Prostate gland (tissue), 2 donors: ENCODE data around the gene FRMD3. TPM values are rescaled to one million over a fixed set of nuclear protein-coding genes. Genes with fewer than 3 reads are reported as not detected.

Experiments
- DNase-seq: peaks from one replicate; pipeline ENCODE4 v3.0.0-alpha.2; 2019; ENCODE audit warnings: low spot score
- H3K27ac ChIP-seq, 2 donors: fragments of 200-600 bp; sonication (generic); 2 replicates each; pipeline ENCODE4 v1.5.1; 2017 to 2019
- H3K27me3 ChIP-seq: fragments of 200-600 bp; sonication (generic); replicated peaks from 2 replicates; pipeline ENCODE4 v1.5.1; 2019; ENCODE audit not compliant: insufficient read depth
- H3K36me3 ChIP-seq, 2 donors: fragments of 200-600 bp; sonication (generic); 1 replicate in 1 of 2; 2 replicates in 1 of 2; pipeline versions ENCODE4 v1.5.1 to v1.8.1; 2017 to 2019
- H3K4me1 ChIP-seq: fragments of 200-600 bp; sonication (generic); replicated peaks from 2 replicates; pipeline ENCODE4 v1.5.1; 2019
- H3K4me3 ChIP-seq, 2 donors: fragments of 200-600 bp; sonication (generic); 2 replicates each; pipeline ENCODE4 v1.5.1; 2017 to 2019
- H3K9me3 ChIP-seq: fragments of 200-600 bp; sonication (generic); 2 replicates; pipeline ENCODE4 v1.5.1; 2017
- CTCF ChIP-seq, 4 experiments: fragments of 200-600 bp in 2 of 4; fragments of 450-650 bp in 2 of 4; sonication (generic) in 2 of 4; IDR thresholded peaks; 1 replicate in 3 of 4; 2 replicates in 1 of 4; pipeline ENCODE4 v1.5.1; 2016 to 2019; ENCODE audit warnings: antibody characterized with exemption in 4 of 4, mild to moderate bottlenecking in 2 of 4, moderate library complexity in 2 of 4
- POLR2A ChIP-seq: fragments of 450-650 bp; IDR thresholded peaks from one replicate; pipeline ENCODE4 v1.6.1; 2016; ENCODE audit warnings: antibody characterized with exemption, mild to moderate bottlenecking
- POLR2AphosphoS5 ChIP-seq: sonication (generic); formaldehyde crosslinking; IDR thresholded peaks from one replicate; pipeline ENCODE4 v1.6.1; 2017; ENCODE audit warnings: antibody characterized with exemption
- WGBS: methylation state at CpG from one replicate; pipeline ENCODE4 v1.1.5; 2018; 5-methylcytosine and 5-hydroxymethylcytosine counted together
- intact Hi-C: fragments of 100-400 bp; cut with DNase I; formaldehyde crosslinking; loops from one replicate; pipeline ENCODE4 v1.14.2; 2022
- total RNA-seq, 2 donors: library from RNA; depleted of rRNA; stranded (reverse); fragments of >200 nt; gene quantifications; one replicate each; pipeline ENCODE4 v1.1.0, GENCODE V29; 2016

Gene FRMD3
- total RNA-seq, 2 donors from 2014 or later = 2.3 to 3.4 TPM

- Histone ChIP-seq H3K9me3 (no peaks in the 10 kb centered on the region), H3K27ac (no peak overlapping the region), H3K36me3 (no peaks in the 10 kb centered on the region), H3K4me1 (no peaks in the 10 kb centered on the region), H3K4me3 (no peak overlapping the region), H3K27me3 (no peaks in the 10 kb centered on the region)
- no peak for TF ChIP-seq POLR2A
- TF ChIP-seq POLR2AphosphoS5 = no peak
- no peak for TF ChIP-seq CTCF (IDR thresholded peaks at IDR 0.05)
- DNase-seq = no peak
- 76% methylated on average over 7 of the region's 7 CpGs for WGBS
- intact Hi-C loops = no loop called here
Observed at GRCh38 chr9:83560169-83560826, 22.1 kb upstream of the FRMD3 start.

DNA sequence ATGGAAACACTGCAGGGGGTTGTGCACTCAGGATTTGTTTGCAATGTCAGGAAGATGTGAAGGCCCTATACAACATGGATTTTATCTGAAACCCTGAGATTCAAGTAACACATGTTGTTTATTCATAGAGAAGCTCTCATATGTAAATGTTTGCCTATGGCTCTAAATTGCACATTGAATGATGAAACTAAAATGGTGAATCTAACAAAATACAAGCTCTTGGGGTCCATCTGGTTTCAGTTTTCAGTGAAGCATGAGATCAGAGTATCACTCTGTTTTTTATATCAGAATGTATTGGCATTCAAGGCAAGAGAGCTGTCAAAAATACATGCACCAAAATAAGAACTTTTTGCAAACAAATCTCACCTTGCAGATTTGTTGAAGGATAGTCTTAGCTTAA, 19.6 kb upstream of the FRMD3 start:
- no peak for TF ChIP-seq POLR2AphosphoS5
- TF ChIP-seq POLR2A = no peak
- TF ChIP-seq CTCF (IDR thresholded peaks at IDR 0.05) = no peak
- no peak for DNase-seq
- no peaks in the 10 kb centered on the region for H3K4me1 ChIP-seq
- no peaks in the 10 kb centered on the region for H3K27me3 ChIP-seq
- H3K4me3 ChIP-seq = no peak overlapping the region
- no peaks in the 10 kb centered on the region for H3K36me3 ChIP-seq
- H3K27ac ChIP-seq = no peak overlapping the region
- intact Hi-C loops = no loop called here
- H3K9me3 ChIP-seq = no peaks in the 10 kb centered on the region

DNA sequence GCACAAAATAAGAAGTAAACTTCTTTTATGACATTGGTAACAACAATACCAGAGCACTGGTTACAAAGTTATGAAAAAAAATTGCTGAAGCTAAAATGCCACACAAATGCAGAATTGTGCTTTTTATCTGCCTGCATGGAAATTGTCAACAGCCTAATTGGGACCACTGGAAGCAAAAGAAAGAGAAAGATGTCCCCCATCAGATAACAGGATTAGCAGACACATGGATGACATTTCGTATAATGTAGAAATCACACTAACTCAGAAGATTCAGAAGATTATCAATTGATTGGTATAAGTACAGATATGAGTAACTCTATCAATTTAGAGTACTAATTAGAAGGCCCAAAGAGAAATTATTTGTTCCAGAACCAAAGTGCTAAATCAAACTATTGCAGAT, 19.1 kb upstream of the FRMD3 start:
- TF ChIP-seq CTCF (IDR thresholded peaks at IDR 0.05) (no peak), POLR2A (no peak), POLR2AphosphoS5 (no peak)
- DNase-seq = no peak
- Histone ChIP-seq H3K4me1 (no peaks in the 10 kb centered on the region), H3K27ac (no peak overlapping the region), H3K27me3 (no peaks in the 10 kb centered on the region), H3K36me3 (no peaks in the 10 kb centered on the region), H3K4me3 (no peak overlapping the region), H3K9me3 (no peaks in the 10 kb centered on the region)
- WGBS = 93% methylated on average over 1 of the region's 1 CpG
- intact Hi-C loops = no loop called here

DNA sequence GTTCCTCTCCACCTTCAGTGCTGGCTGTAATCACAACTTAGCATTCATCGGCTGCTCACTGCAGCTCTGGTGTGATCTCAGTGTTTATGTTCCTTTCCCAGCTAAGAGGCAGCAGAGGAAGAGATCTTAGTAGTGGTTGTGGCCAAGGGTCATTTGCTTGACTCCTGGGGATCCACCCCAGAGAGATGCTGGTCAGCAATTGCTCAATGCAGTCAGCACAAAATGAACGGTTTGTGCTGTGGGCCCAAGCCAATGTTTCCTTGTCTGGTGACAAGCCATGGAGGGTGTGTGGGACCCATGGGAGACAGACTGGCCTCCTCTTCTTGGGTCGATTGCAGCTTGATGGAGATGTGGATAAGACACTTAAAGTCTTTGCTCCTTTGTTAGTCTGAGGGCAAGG, 16.1 kb upstream of the FRMD3 start:
- WGBS = 91% methylated on average over 3 of the region's 3 CpGs
- H3K4me3 ChIP-seq = no peak overlapping the region
- H3K9me3 ChIP-seq = no peaks in the 10 kb centered on the region
- DNase-seq = no peak
- intact Hi-C loops = no loop called here
- H3K4me1 ChIP-seq = no peaks in the 10 kb centered on the region
- no peak overlapping the region for H3K27ac ChIP-seq
- no peaks in the 10 kb centered on the region for H3K27me3 ChIP-seq
- TF ChIP-seq POLR2AphosphoS5 = no peak
- no peak for TF ChIP-seq POLR2A
- no peak for TF ChIP-seq CTCF (IDR thresholded peaks at IDR 0.05)
- no peaks in the 10 kb centered on the region for H3K36me3 ChIP-seq

GRCh38 chr9:83544002-83544698, 5.9 kb upstream of the FRMD3 start:
- H3K4me3 ChIP-seq = no peak overlapping the region
- intact Hi-C loops = loop anchor here (5.0 kb wide), 2 partner anchors 212 to 327 kb away; no protein-coding TSS in a partner anchor
- no peaks in the 10 kb centered on the region for H3K36me3 ChIP-seq
- no peaks in the 10 kb centered on the region for H3K27me3 ChIP-seq
- 43% methylated on average over 5 of the region's 5 CpGs for WGBS
- H3K4me1 ChIP-seq = no peaks in the 10 kb centered on the region
- H3K27ac ChIP-seq = no peak overlapping the region
- no peaks in the 10 kb centered on the region for H3K9me3 ChIP-seq
- TF ChIP-seq POLR2AphosphoS5 = peak; percentile 13
- peak; percentile 20 to 72 (median 66) for TF ChIP-seq CTCF (IDR thresholded peaks at IDR 0.05)
- no peak for TF ChIP-seq POLR2A
- DNase-seq = no peak
